HUES48 (cell line): ENCODE data around the gene FBN3.

Source experiments
- H3K27ac ChIP-seq: one replicate; pipeline ENCODE4 v1.7.0; 2013; ENCODE audit warnings: low read depth, low read length, inconsistent platforms
- H3K27me3 ChIP-seq: 2 replicates; pipeline ENCODE4 v1.6.1; 2013; ENCODE audit warnings: mild to moderate bottlenecking, low read length; ENCODE audit not compliant: control insufficient read depth, insufficient read depth
- H3K36me3 ChIP-seq: 2 replicates; pipeline ENCODE4 v1.6.1; 2013; ENCODE audit warnings: low read length; ENCODE audit not compliant: control insufficient read depth, insufficient read depth
- H3K4me1 ChIP-seq: 2 replicates; pipeline ENCODE4 v1.6.1; 2013; ENCODE audit warnings: mild to moderate bottlenecking, low read length; ENCODE audit not compliant: control insufficient read depth, insufficient read depth
- H3K4me3 ChIP-seq: 2 replicates; pipeline ENCODE4 v1.5.1; 2013; ENCODE audit warnings: mild to moderate bottlenecking, low read depth, low read length
- H3K9ac ChIP-seq: 2 replicates; pipeline ENCODE4 v1.6.1; 2013; ENCODE audit warnings: mild to moderate bottlenecking, low read depth, low read length, moderate library complexity
- H3K9me3 ChIP-seq: 2 replicates; pipeline ENCODE4 v1.6.1; 2013; ENCODE audit warnings: low read length; ENCODE audit not compliant: control insufficient read depth, insufficient read depth

FBN3 gene

DNA sequence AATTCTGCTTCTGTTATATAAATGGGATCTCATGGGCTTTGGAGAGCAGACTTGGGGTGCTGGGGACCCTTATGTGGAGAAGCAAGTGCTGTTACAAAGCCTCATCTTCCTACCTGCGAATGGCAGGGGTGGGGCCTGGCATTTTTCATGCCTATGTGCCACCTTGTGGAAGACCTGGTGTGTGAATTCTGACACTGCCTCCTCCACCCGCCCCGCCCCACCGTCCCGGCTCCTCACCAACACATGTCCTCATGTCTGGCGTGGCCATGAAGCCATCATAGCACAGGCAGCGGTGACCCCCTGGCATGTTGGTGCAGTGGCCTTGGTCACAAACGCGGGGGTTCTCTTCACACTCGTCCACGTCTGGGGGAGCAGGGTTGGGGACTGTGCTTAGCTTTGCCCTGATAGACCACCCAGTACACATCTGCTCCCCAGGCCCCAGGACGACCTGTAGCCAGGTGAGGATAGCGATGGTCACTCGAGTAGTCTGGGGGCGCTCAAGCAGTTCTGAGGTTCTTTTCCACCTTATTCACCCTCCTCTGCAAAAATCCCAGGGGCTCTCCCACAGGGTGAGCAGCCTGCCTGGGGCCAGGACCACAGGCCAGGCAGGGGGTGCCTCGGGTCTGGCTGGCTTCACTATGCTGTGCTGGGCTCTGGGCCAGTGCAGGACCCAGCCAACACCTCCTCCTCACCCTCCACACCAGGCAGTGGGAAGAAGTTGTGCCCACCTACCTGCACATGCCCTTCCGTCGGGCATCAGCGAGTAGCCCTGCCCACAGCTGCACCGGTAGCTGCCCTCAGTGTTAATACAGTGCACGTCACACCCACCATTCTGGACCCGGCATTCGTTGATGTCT is 32.7 kb downstream of the FBN3 start:
- Histone ChIP-seq H3K9me3 (no peaks in the 10 kb centered on the region), H3K27me3 (no peaks in the 10 kb centered on the region), H3K36me3 (peaks cover 44% of the 10 kb centered on the region), H3K27ac (no peak overlapping the region), H3K4me3 (no peak overlapping the region), H3K9ac (no peak overlapping the region), H3K4me1 (peaks cover 8% of the 10 kb centered on the region; the same call in 1 of the 2 replicates)

DNA sequence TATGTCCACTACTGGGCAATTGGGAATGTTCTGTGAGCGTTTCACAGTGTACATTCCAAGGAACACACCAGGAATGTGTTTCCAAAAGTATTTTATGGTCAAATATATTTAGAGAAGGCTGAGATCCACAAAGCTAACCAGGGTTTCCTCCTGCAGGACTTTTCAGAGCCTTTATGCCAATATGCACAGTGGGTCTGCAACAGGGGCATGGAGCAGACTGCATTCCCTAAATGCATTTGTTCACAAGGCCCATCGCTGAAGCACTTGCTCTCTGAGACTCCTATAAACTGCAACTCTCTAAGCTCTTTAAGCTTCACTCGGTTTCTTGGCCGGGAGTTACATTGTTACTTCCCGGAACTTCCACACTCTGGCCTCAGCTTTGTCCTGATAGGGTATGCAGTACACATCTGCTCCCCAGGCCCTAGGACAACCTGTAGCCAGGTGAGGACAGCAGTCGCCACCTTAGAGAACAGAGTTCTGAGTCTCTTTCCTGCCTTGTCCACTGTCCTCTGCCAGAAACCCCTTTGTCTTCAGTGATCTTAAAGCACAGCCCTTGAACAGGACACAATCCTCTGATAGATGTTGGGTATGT is 33.5 kb downstream of the FBN3 start:
- no peak overlapping the region for H3K4me3 ChIP-seq

DNA sequence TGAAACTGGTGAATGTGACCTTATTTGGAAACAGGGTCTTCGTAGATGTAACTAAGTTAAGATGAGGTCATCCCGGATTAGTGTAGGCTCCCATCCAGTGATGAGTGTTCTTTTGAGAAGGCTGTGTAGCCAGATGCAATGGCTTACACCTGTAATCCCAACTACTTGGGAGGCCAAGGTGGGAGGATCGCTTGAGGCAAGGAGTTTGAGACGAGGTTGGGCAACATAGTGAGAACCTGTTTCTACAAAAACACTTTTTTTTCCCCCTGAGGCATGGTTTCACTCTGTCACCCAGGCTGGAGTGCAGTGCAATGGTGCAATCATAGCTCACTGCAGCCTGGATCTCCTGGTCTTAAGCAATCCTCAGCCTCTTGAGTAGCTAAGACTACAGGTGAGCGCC is 36.4 kb downstream of the FBN3 start:
- Histone ChIP-seq H3K4me3 (no peak overlapping the region), H3K9me3 (no peaks in the 10 kb centered on the region), H3K4me1 (no peaks in the 10 kb centered on the region), H3K27ac (no peak overlapping the region), H3K27me3 (no peaks in the 10 kb centered on the region), H3K9ac (no peak overlapping the region), H3K36me3 (peaks cover 62% of the 10 kb centered on the region)

More for the DNA sequence above, 33.5 kb downstream of the FBN3 start:
- peaks cover 48% of the 10 kb centered on the region for H3K36me3 ChIP-seq
- no peak overlapping the region for H3K27ac ChIP-seq
- no peak overlapping the region for H3K9ac ChIP-seq
- peaks cover 6% of the 10 kb centered on the region; the same call in 1 of the 2 replicates for H3K4me1 ChIP-seq
- no peaks in the 10 kb centered on the region for H3K27me3 ChIP-seq
- H3K9me3 ChIP-seq: no peaks in the 10 kb centered on the region

DNA sequence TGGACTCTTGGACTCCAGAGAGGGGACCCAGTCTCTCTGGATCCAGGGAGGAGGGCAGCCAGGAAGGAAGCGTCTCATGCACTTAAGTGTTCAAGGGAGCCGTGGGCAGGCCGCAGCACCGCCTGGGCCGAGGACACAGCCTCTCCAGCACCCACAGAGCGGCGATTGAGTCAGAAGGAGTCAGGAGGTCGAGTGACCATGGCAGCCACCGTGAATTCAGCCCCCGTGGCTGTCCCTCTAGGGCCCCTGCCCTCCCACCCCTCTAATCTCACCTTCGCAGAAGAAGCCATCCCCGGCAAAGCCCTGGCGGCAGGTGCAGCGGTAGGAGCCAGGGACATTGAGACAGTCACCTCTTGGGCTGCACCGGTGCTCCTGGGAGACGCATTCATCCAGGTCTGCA is 38.0 kb downstream of the FBN3 start:
- Histone ChIP-seq H3K9ac (no peak overlapping the region), H3K4me1 (no peaks in the 10 kb centered on the region), H3K9me3 (no peaks in the 10 kb centered on the region), H3K27me3 (no peaks in the 10 kb centered on the region), H3K36me3 (peaks cover 65% of the 10 kb centered on the region), H3K4me3 (no peak overlapping the region), H3K27ac (no peak overlapping the region)

DNA sequence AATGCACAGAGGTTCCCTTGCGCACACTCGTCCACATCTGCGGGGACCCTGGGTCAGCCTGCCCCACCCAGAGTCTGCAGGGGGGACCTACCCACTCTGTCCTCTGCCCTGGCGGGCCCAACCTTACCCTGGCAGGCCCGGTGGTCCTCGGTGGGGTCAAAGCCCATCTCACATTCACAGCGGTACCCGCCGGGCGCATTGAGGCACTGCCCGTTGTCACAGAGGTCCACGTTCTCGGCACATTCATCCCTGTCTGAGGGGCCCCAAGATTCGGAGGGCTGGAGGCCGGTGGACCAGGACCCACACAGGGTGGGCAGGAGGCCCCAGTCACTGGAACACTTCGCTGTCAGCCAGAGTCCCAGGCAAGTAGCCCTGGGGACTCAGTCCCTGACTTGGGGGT is 38.5 kb downstream of the FBN3 start:
- no peak overlapping the region for H3K4me3 ChIP-seq
- H3K27ac ChIP-seq: no peak overlapping the region
- no peaks in the 10 kb centered on the region for H3K27me3 ChIP-seq
- no peaks in the 10 kb centered on the region for H3K4me1 ChIP-seq
- H3K9me3 ChIP-seq: no peaks in the 10 kb centered on the region
- H3K36me3 ChIP-seq: peaks cover 65% of the 10 kb centered on the region
- H3K9ac ChIP-seq: no peak overlapping the region

DNA sequence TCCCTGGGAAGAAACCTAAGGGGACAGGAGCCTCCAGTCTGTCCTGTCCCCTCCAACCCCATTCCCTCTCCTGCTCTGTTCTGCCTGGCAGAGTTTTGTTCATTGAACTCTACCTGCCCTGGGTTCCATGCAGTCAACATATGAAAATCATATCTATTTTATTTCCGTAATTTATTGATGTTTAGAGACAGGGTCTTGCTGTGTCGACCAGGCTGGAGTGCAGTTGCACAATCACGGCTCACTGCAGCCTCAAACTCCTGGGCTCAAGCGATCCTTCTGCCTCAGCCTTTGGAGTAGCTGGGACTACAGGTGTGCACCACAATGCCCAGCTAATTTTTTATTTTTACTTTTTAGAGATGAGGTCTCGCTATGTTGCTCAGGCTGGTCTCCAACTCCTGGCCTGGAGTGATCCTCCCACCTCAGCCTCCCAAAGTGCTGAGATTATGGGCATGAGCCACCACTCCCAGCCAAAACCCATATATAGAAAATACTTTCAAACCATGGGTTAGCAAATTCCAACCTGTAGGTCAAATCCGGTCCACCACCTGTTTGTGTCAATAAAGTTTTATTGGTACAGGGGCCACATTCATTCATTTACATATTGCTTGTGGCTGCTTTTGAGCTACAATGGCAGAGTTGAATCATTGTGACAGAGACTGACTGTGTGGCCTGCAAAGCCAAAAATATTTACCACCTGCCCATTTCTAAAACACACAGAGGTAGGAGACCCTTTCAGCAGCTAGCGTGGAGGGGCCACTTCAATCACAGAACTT is 39.3 kb downstream of the FBN3 start:
- H3K9me3 ChIP-seq: no peaks in the 10 kb centered on the region
- no peak overlapping the region for H3K9ac ChIP-seq
- H3K4me1 ChIP-seq: no peaks in the 10 kb centered on the region
- H3K36me3 ChIP-seq: peaks cover 64% of the 10 kb centered on the region
- H3K27me3 ChIP-seq: no peaks in the 10 kb centered on the region
- no peak overlapping the region for H3K27ac ChIP-seq
- no peak overlapping the region for H3K4me3 ChIP-seq

DNA sequence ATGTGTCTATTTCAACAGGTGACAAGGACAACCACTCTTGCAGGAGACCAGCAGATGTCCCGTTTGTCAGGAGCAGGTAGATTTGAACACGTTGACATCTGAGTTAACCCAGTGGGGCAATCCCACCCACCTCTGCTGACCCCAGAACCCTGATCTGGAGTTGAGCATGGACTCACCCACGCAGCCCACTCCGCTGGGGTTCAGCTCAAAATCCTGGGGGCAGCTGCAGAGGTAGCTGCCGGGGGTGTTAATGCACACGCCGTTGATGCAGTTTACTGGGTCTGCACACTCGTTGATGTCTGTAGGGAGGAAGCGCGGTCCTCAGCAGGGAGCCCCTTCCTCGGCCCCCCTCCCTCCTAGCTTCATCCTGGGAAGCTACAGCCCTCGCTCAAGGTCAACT is 39.9 kb downstream of the FBN3 start:
- no peaks in the 10 kb centered on the region for H3K27me3 ChIP-seq
- no peaks in the 10 kb centered on the region for H3K4me1 ChIP-seq
- H3K9ac ChIP-seq: no peak overlapping the region
- no peak overlapping the region for H3K4me3 ChIP-seq
- no peaks in the 10 kb centered on the region for H3K9me3 ChIP-seq
- peaks cover 65% of the 10 kb centered on the region for H3K36me3 ChIP-seq
- no peak overlapping the region for H3K27ac ChIP-seq

DNA sequence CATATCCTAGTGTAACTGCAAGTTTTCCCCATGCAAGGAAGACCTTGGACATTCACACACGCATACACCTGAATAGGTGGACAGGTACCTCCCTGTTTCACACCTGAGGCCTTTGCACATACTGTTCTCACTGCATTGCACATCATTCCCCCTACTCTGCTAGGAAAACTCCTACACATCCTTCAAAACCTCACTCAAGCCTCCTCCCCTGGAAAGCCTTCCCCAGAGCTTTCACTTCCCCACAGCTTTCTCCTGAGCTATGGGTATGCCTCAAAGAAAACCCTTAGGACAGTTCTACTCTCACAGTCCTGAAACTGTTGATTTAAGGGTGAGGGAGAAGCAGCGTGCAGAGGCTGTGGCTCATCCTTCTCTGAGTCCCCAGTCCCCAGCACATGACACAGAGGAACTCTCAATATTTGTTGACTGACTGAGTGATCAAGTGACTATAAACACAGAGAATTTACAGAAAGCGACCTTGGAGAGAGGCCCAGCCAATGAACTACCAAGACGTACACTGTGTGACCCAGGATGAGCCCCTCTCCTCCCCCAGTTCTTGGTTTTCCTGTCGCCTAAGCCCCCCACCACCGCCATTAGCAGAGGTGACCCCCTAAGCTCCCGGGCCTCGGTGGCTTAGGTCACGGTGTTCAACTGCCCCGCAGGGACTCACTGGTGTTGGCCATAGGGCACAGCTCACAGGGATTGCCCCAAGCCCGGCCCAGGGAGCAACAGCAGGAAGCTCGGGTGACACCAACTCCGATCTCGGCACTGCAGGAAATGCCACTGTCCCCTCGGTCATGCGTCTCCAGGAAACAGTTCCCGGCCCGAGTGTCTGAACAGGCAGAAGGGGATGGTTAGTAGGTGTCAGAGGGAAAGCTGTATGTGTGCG is 40.6 kb downstream of the FBN3 start:
- no peak overlapping the region for H3K9ac ChIP-seq
- H3K4me3 ChIP-seq: no peak overlapping the region
- no peaks in the 10 kb centered on the region for H3K4me1 ChIP-seq
- H3K36me3 ChIP-seq: peaks cover 70% of the 10 kb centered on the region
- no peaks in the 10 kb centered on the region for H3K9me3 ChIP-seq
- H3K27ac ChIP-seq: no peak overlapping the region
- no peaks in the 10 kb centered on the region for H3K27me3 ChIP-seq

DNA sequence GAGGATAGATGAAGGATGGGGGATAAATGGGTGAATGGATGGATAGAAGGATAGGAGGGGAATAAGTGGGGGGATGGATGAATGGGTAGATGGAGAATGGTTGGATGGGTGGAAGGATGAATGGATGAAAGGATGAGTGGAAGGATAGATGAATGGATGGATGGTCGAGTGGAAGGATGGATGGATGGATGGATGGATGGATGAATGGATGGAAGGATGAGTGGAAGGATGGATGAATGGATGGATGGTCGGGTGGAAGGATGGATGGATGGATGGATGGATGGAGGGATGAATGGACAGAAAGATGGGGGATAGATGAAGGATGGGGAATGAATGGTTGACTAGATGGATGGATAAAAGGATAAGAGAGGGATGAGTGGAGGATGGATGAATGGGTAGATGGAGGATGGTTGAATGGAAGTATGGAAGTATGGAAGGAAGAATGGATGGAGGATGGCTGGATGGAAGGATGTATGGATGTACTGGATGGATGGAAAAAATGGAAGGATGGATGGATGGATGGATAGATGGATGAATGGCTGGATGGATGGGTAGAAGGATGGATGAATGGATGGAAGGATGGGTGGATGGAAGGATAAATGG is 42.0 kb downstream of the FBN3 start:
- Histone ChIP-seq H3K4me1 (no peaks in the 10 kb centered on the region), H3K27ac (no peak overlapping the region), H3K9me3 (no peaks in the 10 kb centered on the region), H3K4me3 (no peak overlapping the region), H3K27me3 (no peaks in the 10 kb centered on the region), H3K9ac (no peak overlapping the region), H3K36me3 (peaks cover 79% of the 10 kb centered on the region)

DNA sequence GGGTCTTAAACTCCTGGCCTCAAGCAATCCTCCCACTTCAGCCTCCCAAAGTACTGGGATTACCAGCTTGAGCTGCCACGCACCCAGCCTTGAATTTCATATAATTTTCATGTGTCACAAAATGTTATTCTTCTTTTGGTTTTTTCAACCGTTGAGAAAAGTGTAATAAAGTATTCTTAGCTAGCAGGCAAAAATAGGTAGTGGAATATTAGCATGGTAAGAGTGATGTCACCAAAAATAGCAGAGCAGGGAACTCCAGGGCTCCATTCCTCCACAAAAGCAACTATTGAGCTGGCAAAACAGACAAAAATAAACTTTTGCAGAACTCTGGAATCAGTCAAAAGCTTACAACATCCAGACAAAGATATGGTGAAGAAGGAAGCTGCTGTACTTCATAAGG is 43.9 kb downstream of the FBN3 start:
- no peaks in the 10 kb centered on the region for H3K4me1 ChIP-seq
- no peaks in the 10 kb centered on the region for H3K27me3 ChIP-seq
- H3K9me3 ChIP-seq: no peaks in the 10 kb centered on the region
- no peak overlapping the region for H3K27ac ChIP-seq
- H3K4me3 ChIP-seq: no peak overlapping the region
- H3K36me3 ChIP-seq: peaks cover 86% of the 10 kb centered on the region
- no peak overlapping the region for H3K9ac ChIP-seq
